ENCODE data around the gene SH3BGRL3.

The SH3BGRL3 gene

GRCh38 chr1:26281091-26281958 lies 1.4 kb downstream of the SH3BGRL3 start:
- Histone ChIP-seq H4K20me1 (ENCODE audit: control insufficient read depth, insufficient read depth, low read depth, low read length) (no peaks in the 10 kb centered on the region), H3K9me3 (ENCODE audit: control insufficient read depth, insufficient read depth, low read length) (no peaks in the 10 kb centered on the region), H3F3A (ENCODE audit: control insufficient read depth, insufficient read depth) (peaks cover 4% of the 10 kb centered on the region), H3K9me2 (replicated peaks; ENCODE audit: control insufficient read depth, low read length) (no peaks in the 10 kb centered on the region), H3K27me3 (ENCODE audit: control insufficient read depth, low read length) (no peaks in the 10 kb centered on the region), H3K4me2 (ENCODE audit: low read length) (no peak overlapping the region), H3K36me3 (ENCODE audit: control insufficient read depth, low read length) (peaks cover 34% of the 10 kb centered on the region), H3K79me2 (ENCODE audit: control insufficient read depth, low read length) (peaks cover 8% of the 10 kb centered on the region; the same call in 1 of the 2 replicates), H3K4me3 (ENCODE audit: low read length) (no peak overlapping the region), H3K4me1 (ENCODE audit: control insufficient read depth, low read length) (peaks cover 41% of the 10 kb centered on the region), H3K27ac (ENCODE audit: low read depth, low read length) (no peak overlapping the region)
- TF ChIP-seq CTCF (IDR thresholded peaks at IDR 0.05; ENCODE audit: low read depth, low read length, poor library complexity, severe bottlenecking): no peak
- TF ChIP-seq EZH2phosphoT487 (IDR thresholded peaks at IDR 0.05; ENCODE audit: borderline replicate concordance, low read length): no peak

GRCh38 chr1:26281971-26282370 lies 2.1 kb downstream of the SH3BGRL3 start:
- H3K9me3 ChIP-seq (ENCODE audit: control insufficient read depth, insufficient read depth, low read length): no peaks in the 10 kb centered on the region
- H3F3A ChIP-seq (ENCODE audit: control insufficient read depth, insufficient read depth): peaks cover 8% of the 10 kb centered on the region
- H3K9me2 ChIP-seq (replicated peaks; ENCODE audit: control insufficient read depth, low read length): no peaks in the 10 kb centered on the region
- no peak overlapping the region for H3K4me3 ChIP-seq (ENCODE audit: low read length)
- peaks cover 27% of the 10 kb centered on the region for H3K36me3 ChIP-seq (ENCODE audit: control insufficient read depth, low read length)
- H3K4me1 ChIP-seq (ENCODE audit: control insufficient read depth, low read length): peaks cover 48% of the 10 kb centered on the region
- no peak overlapping the region for H3K4me2 ChIP-seq (ENCODE audit: low read length)
- H3K27me3 ChIP-seq (ENCODE audit: control insufficient read depth, low read length): no peaks in the 10 kb centered on the region
- peaks cover 8% of the 10 kb centered on the region; the same call in 1 of the 2 replicates for H3K79me2 ChIP-seq (ENCODE audit: control insufficient read depth, low read length)
- TF ChIP-seq EZH2phosphoT487 (IDR thresholded peaks at IDR 0.05; ENCODE audit: borderline replicate concordance, low read length): no peak
- no peak overlapping the region for H3K27ac ChIP-seq (ENCODE audit: low read depth, low read length)
- H4K20me1 ChIP-seq (ENCODE audit: control insufficient read depth, insufficient read depth, low read depth, low read length): no peaks in the 10 kb centered on the region

- Histone ChIP-seq H3K4me1 (ENCODE audit: control insufficient read depth, low read length) (peaks cover 53% of the 10 kb centered on the region), H3K9me2 (replicated peaks; ENCODE audit: control insufficient read depth, low read length) (no peaks in the 10 kb centered on the region), H3K79me2 (ENCODE audit: control insufficient read depth, low read length) (peaks cover 8% of the 10 kb centered on the region; the same call in 1 of the 2 replicates), H3K4me2 (ENCODE audit: low read length) (no peak overlapping the region), H3K27me3 (ENCODE audit: control insufficient read depth, low read length) (no peaks in the 10 kb centered on the region), H3F3A (ENCODE audit: control insufficient read depth, insufficient read depth) (peaks cover 13% of the 10 kb centered on the region), H3K27ac (ENCODE audit: low read depth, low read length) (no peak overlapping the region), H3K9me3 (ENCODE audit: control insufficient read depth, insufficient read depth, low read length) (no peaks in the 10 kb centered on the region), H4K20me1 (ENCODE audit: control insufficient read depth, insufficient read depth, low read depth, low read length) (no peaks in the 10 kb centered on the region), H3K4me3 (ENCODE audit: low read length) (no peak overlapping the region), H3K36me3 (ENCODE audit: control insufficient read depth, low read length) (peaks cover 22% of the 10 kb centered on the region)
- TF ChIP-seq EZH2phosphoT487 (IDR thresholded peaks at IDR 0.05; ENCODE audit: borderline replicate concordance, low read length) (no peak), CTCF (IDR thresholded peaks at IDR 0.05; ENCODE audit: low read depth, low read length, poor library complexity, severe bottlenecking) (no peak)
Measured at GRCh38 chr1:26282401-26282918, 2.6 kb downstream of the SH3BGRL3 start.
